OCI-LY1 (cell line): ENCODE data around the gene OR10G3.

ENCODE experiments used
- H2AFZ ChIP-seq: fragments of 200-600 bp; sonication (generic), shearing (Covaris generic); 2 replicates; pipeline ENCODE4 v1.6.0; 2014; ENCODE audit warnings: antibody characterized with exemption, mild to moderate bottlenecking, low read length
- H3F3A ChIP-seq: fragments of 200-600 bp; sonication (generic), shearing (Covaris generic); 2 replicates; pipeline ENCODE4 v1.6.0; 2014; ENCODE audit warnings: mild to moderate bottlenecking, antibody characterized with exemption, low read length, moderate library complexity; ENCODE audit not compliant: insufficient read depth
- H3K27ac ChIP-seq: fragments of 200-600 bp; sonication (generic); 2 replicates; pipeline ENCODE4 v1.5.1; 2014; ENCODE audit warnings: low read length, mixed run types, mild to moderate bottlenecking, low read depth; ENCODE audit not compliant: poor library complexity, severe bottlenecking
- H3K27me3 ChIP-seq: fragments of 200-600 bp; sonication (generic); 2 replicates; pipeline ENCODE4 v1.6.0; 2014; ENCODE audit warnings: antibody characterized with exemption, mild to moderate bottlenecking, low read length, moderate library complexity; ENCODE audit not compliant: insufficient read depth
- H3K36me3 ChIP-seq: fragments of 200-600 bp; sonication (generic); 2 replicates; pipeline ENCODE4 v1.6.1; 2014; ENCODE audit warnings: mild to moderate bottlenecking, antibody characterized with exemption, low read length, moderate library complexity, mixed read lengths; ENCODE audit not compliant: insufficient read depth
- H3K4me1 ChIP-seq: fragments of 200-600 bp; sonication (generic); 2 replicates; pipeline ENCODE4 v1.5.1; 2014; ENCODE audit warnings: mild to moderate bottlenecking, low read length, moderate library complexity; ENCODE audit not compliant: insufficient read depth, severe bottlenecking
- H3K4me2 ChIP-seq: fragments of 200-600 bp; sonication (generic), shearing (Covaris generic); 2 replicates; pipeline ENCODE4 v1.6.1; 2014; ENCODE audit warnings: low read length
- H3K4me3 ChIP-seq: fragments of 200-600 bp; sonication (generic); 2 replicates; pipeline ENCODE4 v1.5.1; 2014; ENCODE audit warnings: low read length, low read depth, mild to moderate bottlenecking, mixed read lengths; ENCODE audit not compliant: poor library complexity, severe bottlenecking
- H3K79me2 ChIP-seq: fragments of 200-600 bp; shearing (Covaris generic); 2 replicates; pipeline ENCODE4 v1.6.1; 2016; ENCODE audit warnings: mixed run types, low read length, mixed read lengths; ENCODE audit not compliant: insufficient read depth
- H3K9ac ChIP-seq: fragments of 200-600 bp; sonication (generic), shearing (Covaris generic); 2 replicates; pipeline ENCODE4 v1.6.1; 2014; ENCODE audit warnings: mild to moderate bottlenecking, low read length, mixed read lengths
- H3K9me2 ChIP-seq: fragments of 200-600 bp; sonication (generic), shearing (Covaris generic); 2 replicates; pipeline ENCODE4 v1.6.1; 2014; ENCODE audit warnings: low read depth, mild to moderate bottlenecking, low read length, mixed read lengths
- H3K9me3 ChIP-seq: fragments of 200-600 bp; shearing (Covaris generic); 2 replicates; pipeline ENCODE4 v1.6.1; 2014; ENCODE audit warnings: low read length, mixed read lengths
- H4K20me1 ChIP-seq: fragments of 200-600 bp; sonication (generic), shearing (Covaris generic); 2 replicates; pipeline ENCODE4 v1.6.0; 2016; ENCODE audit warnings: mild to moderate bottlenecking, low read length; ENCODE audit not compliant: insufficient read depth
- CTCF ChIP-seq: fragments of 200-600 bp; sonication (generic), shearing (Covaris generic); IDR thresholded peaks from 2 replicates; pipeline ENCODE4 v1.5.1; 2017; ENCODE audit warnings: mild to moderate bottlenecking, antibody characterized with exemption, low read length, moderate library complexity, mixed read lengths
- EZH2 ChIP-seq: fragments of 200-600 bp; sonication (generic), shearing (Covaris generic); IDR thresholded peaks from 2 replicates; pipeline ENCODE4 v1.8.0; 2017; ENCODE audit warnings: borderline replicate concordance, mixed run types, mild to moderate bottlenecking, antibody characterized with exemption, low read length, moderate library complexity, mixed read lengths

The OR10G3 gene

GRCh38 chr14:21575661-21576060 is 4.2 kb downstream of the OR10G3 start:
- no peak overlapping the region for H2AFZ ChIP-seq
- H3K9me2 ChIP-seq: no peaks in the 10 kb centered on the region
- no peaks in the 10 kb centered on the region for H3K79me2 ChIP-seq
- no peaks in the 10 kb centered on the region for H3F3A ChIP-seq
- H3K9me3 ChIP-seq: no peaks in the 10 kb centered on the region
- H3K36me3 ChIP-seq: no peaks in the 10 kb centered on the region
- H3K4me2 ChIP-seq: no peak overlapping the region
- H3K27me3 ChIP-seq: no peaks in the 10 kb centered on the region
- H3K4me1 ChIP-seq: no peaks in the 10 kb centered on the region
- no peak overlapping the region for H3K27ac ChIP-seq
- TF ChIP-seq CTCF (no peak), EZH2 (no peak)
- no peaks in the 10 kb centered on the region for H4K20me1 ChIP-seq
- no peak overlapping the region for H3K4me3 ChIP-seq
- no peak overlapping the region for H3K9ac ChIP-seq

GRCh38 chr14:21572604-21573003 is 7.3 kb downstream of the OR10G3 start:
- no peak overlapping the region for H2AFZ ChIP-seq
- no peaks in the 10 kb centered on the region for H3K4me1 ChIP-seq
- TF ChIP-seq CTCF (no peak), EZH2 (no peak)
- H3K9me2 ChIP-seq: no peaks in the 10 kb centered on the region
- H3F3A ChIP-seq: no peaks in the 10 kb centered on the region
- H3K4me2 ChIP-seq: no peak overlapping the region
- no peak overlapping the region for H3K27ac ChIP-seq
- no peaks in the 10 kb centered on the region for H3K27me3 ChIP-seq
- no peak overlapping the region for H3K9ac ChIP-seq
- no peaks in the 10 kb centered on the region for H3K9me3 ChIP-seq
- no peak overlapping the region for H3K4me3 ChIP-seq
- no peaks in the 10 kb centered on the region for H4K20me1 ChIP-seq
- no peaks in the 10 kb centered on the region for H3K79me2 ChIP-seq
- no peaks in the 10 kb centered on the region for H3K36me3 ChIP-seq

- TF ChIP-seq CTCF (no peak), EZH2 (no peak)
- no peaks in the 10 kb centered on the region for H3K27me3 ChIP-seq
- no peak overlapping the region for H3K9ac ChIP-seq
- H3K9me2 ChIP-seq: no peaks in the 10 kb centered on the region
- H3K4me1 ChIP-seq: peaks cover 5% of the 10 kb centered on the region
- H3F3A ChIP-seq: no peaks in the 10 kb centered on the region
- H3K4me3 ChIP-seq: no peak overlapping the region
- H4K20me1 ChIP-seq: no peaks in the 10 kb centered on the region
- no peaks in the 10 kb centered on the region for H3K79me2 ChIP-seq
- no peaks in the 10 kb centered on the region for H3K9me3 ChIP-seq
- no peak overlapping the region for H3K4me2 ChIP-seq
- no peak overlapping the region for H2AFZ ChIP-seq
- no peaks in the 10 kb centered on the region for H3K36me3 ChIP-seq
- no peak overlapping the region for H3K27ac ChIP-seq
Observed at GRCh38 chr14:21558703-21559170, 21.1 kb downstream of the OR10G3 start.
